Measurements from ENCODE around the gene SORCS2.
"Not testable (repeated sequence)": the region's sequence is repeated elsewhere in the genome, so short reads cannot be mapped to it uniquely, and the experiment has no call there.

SORCS2 gene

GRCh38 chr4:7450775-7451433, 258.6 kb downstream of the SORCS2 start:
- DNase-seq (ENCODE audit: low spot score), result no peak

- no peak for DNase-seq (ENCODE audit: low spot score)
Measured at GRCh38 chr4:7451434-7451789, 259.1 kb downstream of the SORCS2 start.

DNA sequence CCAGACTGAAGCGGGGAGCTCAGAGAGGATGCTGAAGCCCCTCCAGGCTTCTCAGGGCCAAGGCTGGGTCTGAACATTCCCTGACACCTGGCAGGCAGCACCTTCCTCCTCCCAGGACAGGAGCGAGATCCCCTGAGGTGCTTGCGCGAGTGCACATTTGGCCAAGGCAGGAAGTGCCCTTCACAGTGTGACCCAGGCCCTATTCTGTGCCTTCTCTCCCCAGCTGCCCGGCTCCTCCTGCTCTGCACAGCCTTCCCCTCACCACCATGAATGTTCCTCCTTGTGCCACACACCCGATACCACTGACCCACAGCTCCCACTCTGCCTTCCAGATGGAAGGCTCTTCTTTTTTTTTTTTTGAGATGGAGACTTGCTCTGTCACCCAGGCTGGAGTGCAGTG, 259.5 kb downstream of the SORCS2 start:
- no peak for DNase-seq (ENCODE audit: low spot score)

GRCh38 chr4:7452802-7453201, 260.5 kb downstream of the SORCS2 start:
- not testable (repeated sequence) for DNase-seq (ENCODE audit: low spot score)

- DNase-seq (ENCODE audit: low spot score), result no peak
Measured at GRCh38 chr4:7457201-7458065, 265.1 kb downstream of the SORCS2 start.

- DNase-seq (ENCODE audit: low spot score), result no peak
Measured at GRCh38 chr4:7458066-7458425, 265.7 kb downstream of the SORCS2 start.

- no peak for DNase-seq (ENCODE audit: low spot score)
Measured at GRCh38 chr4:7458477-7458876, 266.1 kb downstream of the SORCS2 start.

GRCh38 chr4:7459471-7459870, 267.1 kb downstream of the SORCS2 start:
- no peak for DNase-seq (ENCODE audit: low spot score)

DNA sequence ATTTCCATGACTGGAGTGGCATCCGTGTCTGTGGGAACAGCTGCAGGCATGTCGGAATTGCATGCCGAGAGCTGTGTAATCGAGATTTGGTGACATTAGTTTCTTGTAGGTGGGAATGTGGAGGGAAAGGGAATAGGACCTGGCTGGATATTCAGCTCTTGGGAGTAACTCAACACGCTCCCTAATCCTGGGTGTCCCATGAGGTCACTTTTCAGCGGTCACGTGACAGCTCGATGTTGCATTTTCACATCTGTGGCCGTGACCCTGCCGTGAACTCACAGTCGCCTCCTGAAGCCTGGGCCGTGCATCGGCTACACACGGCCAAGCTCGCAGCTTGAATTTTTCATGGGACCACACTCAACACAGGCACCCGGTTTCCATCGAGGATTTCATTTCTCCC, 268.2 kb downstream of the SORCS2 start:
- DNase-seq (ENCODE audit: low spot score), result no peak

GRCh38 chr4:7461230-7461629, 268.9 kb downstream of the SORCS2 start:
- DNase-seq (ENCODE audit: low spot score), result no peak

DNA sequence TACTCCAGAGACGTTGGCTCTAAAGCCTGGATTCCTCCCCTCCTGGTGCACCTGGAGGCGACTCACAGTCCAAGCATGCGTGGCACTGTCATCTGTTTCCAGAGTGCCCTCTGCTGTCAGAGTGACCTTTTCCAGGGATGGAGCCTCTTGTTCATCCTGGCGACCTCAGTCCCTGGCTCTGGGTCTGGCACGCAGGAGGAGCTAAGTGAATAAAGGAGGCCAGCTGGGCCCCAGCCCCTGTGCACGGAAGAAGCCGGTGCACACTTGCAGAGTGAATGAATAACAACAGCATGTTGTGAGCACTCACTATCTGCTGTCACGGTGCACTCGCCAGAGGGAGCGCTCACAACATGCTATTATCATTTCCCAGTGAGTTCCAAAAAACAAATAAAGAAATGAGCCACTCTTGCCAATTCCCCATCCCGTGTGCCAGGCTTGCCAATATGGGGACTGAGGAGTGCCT, 270.2 kb downstream of the SORCS2 start:
- DNase-seq (ENCODE audit: low spot score), result no peak

DNA sequence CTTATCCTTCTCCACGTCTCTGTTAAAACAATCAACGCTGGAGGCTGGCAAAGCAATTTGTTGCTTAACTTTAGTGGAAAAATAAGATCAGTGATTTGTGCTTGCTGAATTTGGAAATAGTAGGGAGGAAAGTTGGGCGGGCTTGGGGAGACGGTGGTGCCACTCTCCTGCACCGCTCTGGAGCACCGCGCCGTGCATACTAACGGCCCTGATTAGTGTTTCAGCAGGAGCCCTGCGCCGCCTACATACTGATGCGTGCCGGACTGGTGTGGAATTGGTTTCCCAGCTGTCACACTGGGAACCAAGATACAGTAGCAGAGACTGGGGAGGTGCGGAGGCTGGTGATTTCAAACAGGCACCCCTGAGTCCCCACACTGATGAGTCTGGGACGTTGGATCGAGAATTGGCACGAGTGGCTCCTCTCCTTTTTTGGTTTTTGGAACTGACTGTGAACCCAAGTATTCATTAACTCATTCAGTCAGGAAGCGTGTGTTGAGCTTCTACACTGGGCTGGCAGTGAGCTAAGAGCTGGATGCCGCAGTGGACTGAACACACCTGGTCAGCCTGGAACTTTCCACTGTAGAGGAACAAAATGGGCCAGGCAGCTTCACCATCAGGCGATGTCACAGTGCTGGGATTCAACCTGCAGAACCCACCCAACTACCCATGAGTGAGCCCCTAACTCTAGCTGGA, 271.4 kb downstream of the SORCS2 start:
- DNase-seq (ENCODE audit: low spot score), result no peak

GRCh38 chr4:7464259-7464655, 271.9 kb downstream of the SORCS2 start:
- DNase-seq (ENCODE audit: low spot score), result no peak

GRCh38 chr4:7465017-7465416, 272.7 kb downstream of the SORCS2 start:
- no peak for DNase-seq (ENCODE audit: low spot score)

DNA sequence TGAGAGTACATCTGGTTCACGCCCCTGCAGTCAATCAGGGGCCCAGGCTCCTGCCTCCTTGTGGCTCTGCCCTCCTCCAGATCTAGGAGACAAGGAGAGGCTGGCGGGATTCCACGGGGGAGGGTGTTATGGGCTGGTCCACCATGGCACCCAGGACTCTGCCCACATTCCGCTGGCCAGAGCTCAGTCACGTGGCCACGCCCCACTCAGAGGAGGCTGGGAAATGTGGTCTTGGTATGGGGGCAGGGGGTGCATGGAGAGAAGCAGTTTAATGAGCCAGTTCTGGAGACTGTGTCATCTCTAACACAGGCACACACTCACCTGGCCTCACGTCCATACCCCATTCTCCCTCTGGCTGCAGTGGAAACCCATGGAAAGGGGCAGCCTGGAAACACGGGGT, 273.9 kb downstream of the SORCS2 start:
- no peak for DNase-seq (ENCODE audit: low spot score)

DNA sequence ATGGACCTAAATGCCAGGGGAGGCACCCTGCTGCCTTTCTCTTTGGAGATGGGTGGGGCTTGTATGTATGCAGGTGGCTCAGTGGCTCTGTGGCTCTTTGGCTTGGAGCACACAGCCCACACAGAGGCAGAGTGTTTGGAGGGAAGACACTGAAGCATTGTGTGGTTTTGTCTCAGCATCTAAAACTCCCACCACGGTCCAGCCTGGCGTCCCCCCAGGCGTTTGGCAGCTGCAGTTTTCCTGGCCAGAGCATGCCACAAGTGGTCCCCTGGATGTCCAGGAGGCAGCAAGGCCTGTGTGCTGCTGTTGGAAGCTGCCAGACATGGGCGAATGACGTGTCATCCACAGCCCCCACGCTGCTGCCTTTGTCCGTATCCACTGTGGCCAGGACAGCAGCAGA, 274.6 kb downstream of the SORCS2 start:
- DNase-seq (ENCODE audit: low spot score), result no peak

DNA sequence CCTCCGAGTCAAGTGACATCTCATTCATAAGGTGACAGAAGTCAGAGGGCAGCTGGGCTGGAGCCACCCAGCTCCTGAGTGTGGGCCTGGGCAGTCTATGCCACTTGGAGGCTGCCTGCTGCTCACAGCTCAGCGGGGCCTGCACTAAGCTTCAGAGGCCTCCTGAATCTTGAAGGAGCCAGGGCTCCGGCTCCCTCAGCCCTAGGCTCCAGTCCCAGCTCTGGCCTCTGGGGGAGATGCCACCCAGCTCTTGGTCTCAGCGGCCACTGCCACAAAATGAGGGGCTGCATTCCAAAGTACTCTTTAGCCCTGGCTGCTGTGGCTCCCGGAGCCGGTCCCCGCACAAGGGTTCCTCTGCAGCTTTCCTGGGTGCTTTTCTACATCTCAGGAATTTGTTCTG, 275.1 kb downstream of the SORCS2 start:
- DNase-seq (ENCODE audit: low spot score), result no peak

- no peak for DNase-seq (ENCODE audit: low spot score)
Measured at GRCh38 chr4:7469023-7469422, 276.7 kb downstream of the SORCS2 start.

GRCh38 chr4:7470111-7470510, 277.8 kb downstream of the SORCS2 start:
- DNase-seq (ENCODE audit: low spot score), result no peak

DNA sequence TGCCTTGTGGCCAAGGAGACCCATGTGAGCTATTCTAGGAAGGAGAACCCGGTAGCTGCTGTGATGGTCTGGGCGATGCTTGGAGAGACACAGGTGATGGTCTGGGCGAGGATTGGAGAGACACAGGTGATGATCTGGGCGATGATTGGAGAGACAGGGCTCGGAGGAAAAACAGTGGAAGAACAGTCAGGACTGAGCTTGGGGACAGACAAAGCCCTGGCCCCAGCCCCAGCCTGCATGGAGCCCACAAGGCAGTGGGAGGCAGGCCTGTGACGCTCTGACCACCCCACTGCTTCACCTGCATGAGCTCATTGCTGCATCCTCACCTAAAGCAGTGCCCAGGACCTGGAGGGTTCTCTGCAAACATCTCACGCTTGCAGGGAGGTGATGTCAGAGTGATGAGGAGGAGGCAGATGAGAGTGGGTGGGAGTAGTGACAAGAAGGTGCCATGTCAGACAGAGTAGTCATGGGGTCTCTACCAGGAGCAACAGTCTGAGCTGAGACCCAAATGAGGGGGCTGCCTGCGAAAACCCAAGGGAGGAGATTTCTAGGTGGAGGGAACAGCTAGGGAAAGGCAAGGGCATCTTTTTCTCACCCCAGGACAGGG, 278.3 kb downstream of the SORCS2 start:
- DNase-seq (ENCODE audit: low spot score), result no peak

GRCh38 chr4:7472442-7473013, 280.2 kb downstream of the SORCS2 start:
- no peak for DNase-seq (ENCODE audit: low spot score)

GRCh38 chr4:7473081-7473480, 280.7 kb downstream of the SORCS2 start:
- DNase-seq (ENCODE audit: low spot score), result no peak

Data from COLO829 (cell line).